GM21825 (cell line): Measurements from ENCODE around the gene NAIF1.
"Not testable (repeated sequence)": the region's sequence is repeated elsewhere in the genome, so short reads cannot be mapped to it uniquely, and the experiment has no call there.

Experiments used
- ATAC-seq: cut with Tn5 transposase; IDR thresholded peaks from one replicate; pipeline ENCODE4 v1.9.1; 2021; ENCODE audit warnings: mild to moderate bottlenecking, moderate library complexity; ENCODE audit not compliant: unreplicated experiment

Gene NAIF1

GRCh38 chr9:128036522-128036921 is 30.6 kb downstream of the NAIF1 start:
- ATAC-seq = not testable (repeated sequence)

DNA sequence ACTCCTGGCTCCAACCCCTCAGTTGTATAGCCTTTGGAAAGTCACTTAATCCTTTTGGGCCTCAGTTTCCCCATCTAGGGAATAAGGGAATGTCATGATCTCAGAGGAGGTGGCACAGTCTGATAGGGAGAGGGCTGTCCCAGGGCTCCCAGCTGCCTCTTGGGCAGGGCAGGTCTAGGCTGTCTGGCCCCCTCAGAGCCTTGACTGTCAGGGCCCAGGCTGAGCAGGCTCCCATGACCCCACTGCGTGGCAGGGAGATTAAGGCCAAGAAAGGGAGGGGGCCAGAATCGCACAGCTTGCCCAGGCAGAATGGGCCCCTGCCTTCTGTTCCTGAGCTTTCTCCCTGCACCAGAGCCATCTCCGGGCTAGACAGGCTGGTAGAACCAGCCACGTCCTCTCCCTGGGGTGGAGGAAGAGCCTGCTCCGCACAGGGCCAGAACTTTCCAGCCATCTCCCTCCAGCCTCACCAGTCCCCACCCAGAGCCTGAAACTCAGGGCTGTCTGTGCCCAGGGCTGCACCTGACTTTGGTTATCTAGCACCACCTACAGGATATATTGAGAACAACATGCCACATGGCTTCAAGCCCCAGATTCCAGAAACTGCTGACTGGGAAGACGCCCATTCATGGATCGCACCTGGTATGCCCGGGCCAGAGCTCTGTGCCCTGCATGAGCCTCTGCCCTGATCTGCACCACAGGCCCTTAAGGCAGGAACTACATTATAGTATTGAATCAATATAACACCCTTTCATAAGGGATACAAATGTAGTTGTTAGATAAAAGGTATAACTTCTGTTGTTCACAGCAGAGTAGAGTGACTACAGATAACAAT is 32.1 kb downstream of the NAIF1 start:
- ATAC-seq = peak; percentile 38

DNA sequence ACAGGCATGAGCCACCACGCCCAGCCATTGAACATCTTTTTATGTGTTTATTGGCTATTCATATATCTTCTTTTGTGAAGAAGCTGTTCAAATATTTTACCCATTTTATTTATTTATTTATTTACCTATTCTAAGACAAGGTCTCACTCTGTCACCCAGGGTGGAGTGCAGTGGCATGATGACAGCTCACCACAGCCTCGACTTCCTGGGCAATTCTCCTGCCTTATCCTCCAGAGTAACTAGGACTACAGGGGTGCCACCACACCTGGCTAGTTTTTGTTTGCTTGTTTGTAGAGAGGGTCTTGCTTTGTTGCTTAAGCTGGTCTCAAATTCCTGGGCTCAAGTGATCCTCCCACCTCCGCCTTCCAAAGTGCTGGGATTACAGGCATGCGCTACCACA is 33.5 kb downstream of the NAIF1 start:
- ATAC-seq = no peak

GRCh38 chr9:128027705-128028104 is 39.4 kb downstream of the NAIF1 start:
- no peak for ATAC-seq

DNA sequence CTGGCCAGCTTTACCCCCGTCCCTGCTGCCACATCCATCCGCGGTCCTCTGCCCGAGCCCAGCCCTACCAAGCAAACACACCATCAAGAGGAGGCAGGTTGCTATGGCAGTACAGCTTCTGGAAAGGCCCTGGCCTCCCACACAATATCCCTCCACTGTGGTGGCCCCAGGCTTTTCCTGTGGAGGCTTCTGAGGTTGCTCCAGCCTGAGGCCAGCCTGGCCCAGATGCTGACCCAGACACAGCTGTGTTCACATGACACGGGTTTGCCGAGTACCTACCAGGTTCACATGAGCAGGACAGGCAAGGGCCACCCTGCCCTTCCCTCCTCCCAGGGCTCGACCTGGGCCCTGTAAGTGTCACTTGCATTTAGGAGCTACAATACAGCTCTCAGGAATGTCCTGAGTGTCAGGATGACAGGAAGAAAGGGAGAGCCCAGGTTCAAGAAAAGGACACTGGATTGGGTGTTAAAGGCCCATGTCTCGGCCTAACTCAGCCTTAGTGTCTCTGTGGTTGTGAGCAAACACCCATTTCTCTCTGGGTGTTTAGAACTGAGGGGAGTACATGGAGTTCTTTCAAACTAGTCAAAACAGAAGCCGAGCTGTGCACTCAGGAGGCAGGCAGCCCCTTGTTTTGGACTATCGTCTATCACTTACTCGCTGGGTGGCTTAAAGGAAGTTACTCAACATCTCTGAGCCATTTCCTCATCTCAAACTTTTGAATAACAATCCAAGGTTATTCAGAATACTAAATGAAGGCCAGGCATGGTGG is 40.2 kb downstream of the NAIF1 start:
- ATAC-seq = peak; percentile 22

DNA sequence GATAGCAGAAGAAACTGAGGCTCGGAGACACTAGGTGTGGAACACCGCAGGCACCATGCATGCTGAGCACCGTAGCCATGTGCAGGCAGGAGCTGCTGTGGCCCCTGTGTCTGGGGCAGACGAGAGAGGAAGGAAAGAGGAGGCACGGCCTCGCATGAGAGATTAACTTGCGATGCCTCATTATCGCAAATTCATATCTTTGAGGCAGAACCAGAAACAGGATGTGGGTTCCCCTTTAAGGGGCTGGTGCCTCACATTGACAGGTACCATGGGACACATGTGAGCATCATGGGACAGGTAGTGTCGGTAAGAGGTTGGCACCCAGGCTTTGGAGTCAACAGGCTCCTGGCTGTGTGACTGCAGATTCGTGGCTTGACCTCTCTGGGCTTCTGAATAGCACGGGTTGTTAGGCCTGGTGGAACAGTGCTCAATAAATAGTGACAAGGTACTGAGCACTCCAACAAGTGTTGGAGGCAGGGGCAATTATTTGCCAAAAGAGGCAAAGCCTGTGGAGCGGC is 40.8 kb downstream of the NAIF1 start:
- peak; percentile 45 for ATAC-seq

- no peak for ATAC-seq
Observed at GRCh38 chr9:128025736-128026135, 41.4 kb downstream of the NAIF1 start.

DNA sequence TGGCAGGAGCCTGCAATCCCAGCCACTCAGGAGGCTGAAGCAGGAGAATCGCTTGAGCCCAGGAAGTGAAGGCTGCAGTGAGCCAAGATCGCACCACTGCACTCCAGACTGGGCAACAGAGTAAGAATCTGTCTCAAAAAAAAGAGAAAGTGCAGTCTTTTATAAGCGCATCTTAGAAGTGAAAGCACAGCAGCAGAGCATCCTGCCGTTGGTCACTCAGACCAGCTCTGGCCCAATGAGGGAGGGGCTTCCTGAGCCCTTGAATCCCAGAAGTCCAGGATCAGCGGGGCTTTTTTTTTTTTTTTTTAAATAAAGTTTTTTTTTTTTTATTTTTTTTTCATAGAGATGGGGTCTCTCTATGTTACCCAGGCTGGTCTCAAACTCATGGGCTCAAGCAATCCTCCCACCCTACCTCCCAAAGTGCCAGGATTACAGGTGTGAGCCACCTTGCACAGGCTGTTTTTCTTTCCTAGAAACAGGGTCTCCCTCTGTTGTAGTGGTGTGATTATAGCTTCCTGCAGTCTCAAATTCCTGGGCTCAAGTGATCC is 42.3 kb downstream of the NAIF1 start:
- no peak for ATAC-seq

DNA sequence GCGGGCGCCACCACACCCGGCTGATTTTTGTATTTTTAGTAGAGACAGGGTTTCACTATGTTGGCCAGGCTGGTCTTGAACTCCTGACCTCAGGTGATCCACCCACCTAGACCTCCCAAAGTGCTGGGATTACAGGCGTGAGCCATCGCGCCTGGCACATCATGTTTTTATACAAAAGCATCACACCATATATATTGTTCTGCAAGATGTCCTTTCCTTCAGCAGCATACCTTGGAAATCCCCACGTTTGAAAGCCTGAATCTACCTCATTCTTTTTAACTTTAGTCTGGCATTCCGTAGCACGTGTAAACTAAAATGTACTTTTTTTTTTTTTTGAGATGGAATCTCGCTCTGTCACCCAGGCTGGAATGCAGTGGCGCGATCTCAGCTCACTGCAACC is 43.4 kb downstream of the NAIF1 start:
- ATAC-seq = not testable (repeated sequence)

GRCh38 chr9:128022886-128023285 is 44.2 kb downstream of the NAIF1 start:
- ATAC-seq = no peak

GRCh38 chr9:128021098-128021497 is 46.0 kb downstream of the NAIF1 start:
- no peak for ATAC-seq

GRCh38 chr9:128020692-128021091 is 46.4 kb downstream of the NAIF1 start:
- ATAC-seq = no peak

DNA sequence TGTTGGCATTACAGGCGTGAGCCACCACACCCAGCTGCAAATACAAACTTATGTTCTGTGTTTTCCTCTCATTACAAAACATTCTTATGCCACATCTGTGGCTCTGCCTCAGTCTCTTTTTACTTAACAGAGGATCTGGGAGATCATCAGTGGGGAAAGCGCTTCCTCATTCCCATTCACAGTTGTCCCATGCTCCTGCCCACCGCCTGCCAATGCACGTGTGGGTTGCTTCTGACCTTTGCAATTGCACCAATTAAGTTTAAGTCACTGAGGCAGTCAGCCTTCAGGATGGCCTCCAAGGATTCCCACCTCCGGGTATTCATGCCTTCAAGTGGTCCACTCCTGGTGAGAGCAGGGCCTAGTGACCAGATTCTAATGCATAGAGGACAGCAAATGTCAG is 51.4 kb downstream of the NAIF1 start:
- ATAC-seq = no peak
